Neural cell (in vitro differentiated cells): ENCODE results near the gene FRMD4A. TPM values are rescaled to one million over a fixed set of nuclear protein-coding genes. Genes with fewer than 3 reads are reported as not detected.

Experiments
- H2AFZ ChIP-seq: fragments of 200-600, 300-800 bp; sonication (generic), shearing (Covaris generic); 2 replicates; pipeline ENCODE4 v1.6.0; 2014; ENCODE audit warnings: low read depth, mild to moderate bottlenecking, antibody characterized with exemption, low read length, moderate library complexity
- H3F3A ChIP-seq: fragments of 200-600 bp; shearing (Covaris generic); 2 replicates; pipeline ENCODE4 v1.6.1; 2016; ENCODE audit warnings: mild to moderate bottlenecking, moderate library complexity, mixed read lengths, antibody characterized with exemption, low read length; ENCODE audit not compliant: insufficient read depth, poor library complexity, severe bottlenecking
- H3K27ac ChIP-seq: fragments of 200-600, 300-800 bp; sonication (generic), shearing (Covaris generic); 2 replicates; pipeline ENCODE4 v1.5.1; 2014; ENCODE audit warnings: mild to moderate bottlenecking, low read length, moderate library complexity
- H3K27me3 ChIP-seq: fragments of 300-800, 200-600 bp; sonication (generic), shearing (Covaris generic); 2 replicates; pipeline ENCODE4 v1.6.0; 2014; ENCODE audit warnings: mild to moderate bottlenecking, low read depth, low read length, moderate library complexity; ENCODE audit not compliant: insufficient read depth
- H3K36me3 ChIP-seq: fragments of 300-800, 200-600 bp; sonication (generic), shearing (Covaris generic); 2 replicates; pipeline ENCODE4 v1.5.1; 2014; ENCODE audit warnings: mild to moderate bottlenecking, antibody characterized with exemption, low read length, moderate library complexity; ENCODE audit not compliant: insufficient read depth
- H3K4me2 ChIP-seq: fragments of 300-800, 200-600 bp; sonication (generic), shearing (Covaris generic); 2 replicates; pipeline ENCODE4 v1.6.0; 2014; ENCODE audit warnings: mild to moderate bottlenecking, low read length
- H3K4me3 ChIP-seq: fragments of 300-800, 200-600 bp; sonication (generic), shearing (Covaris generic); 2 replicates; pipeline ENCODE4 v1.5.1; 2014; ENCODE audit warnings: mild to moderate bottlenecking, low read length, moderate library complexity
- H3K79me2 ChIP-seq: fragments of 200-600 bp; shearing (Covaris generic); replicated peaks from 2 replicates; pipeline ENCODE4 v1.6.0; 2014; ENCODE audit warnings: mild to moderate bottlenecking, low read length, moderate library complexity; ENCODE audit not compliant: insufficient read depth
- H3K9ac ChIP-seq: fragments of 300-800, 200-600 bp; sonication (generic), shearing (Covaris generic); 2 replicates; pipeline ENCODE4 v1.6.1; 2016; ENCODE audit warnings: mild to moderate bottlenecking, low read length, mixed read lengths
- H3K9me2 ChIP-seq: fragments of 200-600 bp; shearing (Covaris generic); 2 replicates; pipeline ENCODE4 v1.6.1; 2016; ENCODE audit warnings: mild to moderate bottlenecking, low read length, mixed read lengths; ENCODE audit not compliant: insufficient read depth
- H3K9me3 ChIP-seq: fragments of 200-600, 300-800 bp; sonication (generic), shearing (Covaris generic); 2 replicates; pipeline ENCODE4 v1.6.1; 2016; ENCODE audit warnings: mild to moderate bottlenecking, mixed run types, low read length, moderate library complexity, mixed read lengths
- H4K20me1 ChIP-seq: fragments of 200-600 bp; shearing (Covaris generic); 2 replicates; pipeline ENCODE4 v1.6.1; 2016; ENCODE audit warnings: mild to moderate bottlenecking, mixed run types; ENCODE audit not compliant: insufficient read depth
- CTCF ChIP-seq: fragments of 450-650 bp; IDR thresholded peaks from 2 replicates; pipeline ENCODE4 v1.5.1; 2014; ENCODE audit warnings: antibody characterized with exemption, mild to moderate bottlenecking, moderate library complexity; ENCODE audit not compliant: poor library complexity, severe bottlenecking
- EP300 ChIP-seq: fragments of 450-650 bp; conservative IDR thresholded peaks from 2 replicates; pipeline ENCODE4 v1.6.1; 2014; ENCODE audit warnings: antibody characterized with exemption, mild to moderate bottlenecking, moderate library complexity; ENCODE audit not compliant: poor library complexity, severe bottlenecking
- EZH2 ChIP-seq: fragments of 200-600, 300-800 bp; shearing (Covaris generic), sonication (generic); IDR thresholded peaks from 2 replicates; pipeline ENCODE4 v1.6.1; 2014; ENCODE audit warnings: antibody characterized with exemption, low read length, borderline replicate concordance, mild to moderate bottlenecking; ENCODE audit not compliant: insufficient read depth, poor library complexity, severe bottlenecking
- MXI1 ChIP-seq: fragments of 450-650 bp; conservative IDR thresholded peaks from 2 replicates; pipeline ENCODE4 v1.6.1; 2014; ENCODE audit warnings: antibody characterized with exemption, mild to moderate bottlenecking; ENCODE audit not compliant: poor library complexity, severe bottlenecking
- POLR2AphosphoS5 ChIP-seq: IDR thresholded peaks from 2 replicates; pipeline ENCODE4 v1.6.1; 2012
- RAD21 ChIP-seq: fragments of 450-650 bp; conservative IDR thresholded peaks from 2 replicates; pipeline ENCODE4 v1.6.1; 2014; ENCODE audit warnings: antibody characterized with exemption, mild to moderate bottlenecking, moderate library complexity
- REST ChIP-seq: IDR thresholded peaks from 2 replicates; pipeline ENCODE4 v1.6.1; 2012; ENCODE audit warnings: borderline replicate concordance
- TAF1 ChIP-seq: IDR thresholded peaks from 2 replicates; pipeline ENCODE4 v1.6.1; 2012; ENCODE audit warnings: low read depth
- polyA plus RNA-seq: library from polyadenylated mRNA; depleted of rRNA; stranded (reverse); fragments of >200 nt; gene quantifications from 2 replicates; pipeline ENCODE4 v1.2.3, GENCODE V29; 2014

The FRMD4A gene
- polyA plus RNA-seq, 1 donor from 2014 or later: 36.5 TPM

GRCh38 chr10:13712476-13712836 lies 618.3 kb downstream of the FRMD4A start:
- no peaks in the 10 kb centered on the region for H4K20me1 ChIP-seq
- no peaks in the 10 kb centered on the region for H3K79me2 ChIP-seq
- no peak overlapping the region for H3K4me3 ChIP-seq
- no peaks in the 10 kb centered on the region for H3K9me3 ChIP-seq
- no peak overlapping the region for H3K9ac ChIP-seq
- TF ChIP-seq EZH2 (no peak), TAF1 (no peak), RAD21 (no peak), POLR2AphosphoS5 (no peak), MXI1 (no peak), REST (no peak), CTCF (no peak)
- no peak overlapping the region for H3K4me2 ChIP-seq
- H3F3A ChIP-seq: no peaks in the 10 kb centered on the region
- no peaks in the 10 kb centered on the region for H3K36me3 ChIP-seq
- H2AFZ ChIP-seq: no peak overlapping the region
- no peak overlapping the region for H3K27ac ChIP-seq
- no peaks in the 10 kb centered on the region for H3K9me2 ChIP-seq
- H3K27me3 ChIP-seq: no peaks in the 10 kb centered on the region

- H3K9ac ChIP-seq: no peak overlapping the region
- H4K20me1 ChIP-seq: no peaks in the 10 kb centered on the region
- no peak overlapping the region for H2AFZ ChIP-seq
- H3F3A ChIP-seq: no peaks in the 10 kb centered on the region
- H3K27ac ChIP-seq: no peak overlapping the region
- TF ChIP-seq EP300: no peak
- no peak for TF ChIP-seq CTCF
- no peaks in the 10 kb centered on the region for H3K36me3 ChIP-seq
- no peak overlapping the region for H3K4me3 ChIP-seq
- no peak overlapping the region for H3K4me2 ChIP-seq
- no peaks in the 10 kb centered on the region for H3K79me2 ChIP-seq
- no peaks in the 10 kb centered on the region for H3K27me3 ChIP-seq
- H3K9me3 ChIP-seq: no peaks in the 10 kb centered on the region
- no peaks in the 10 kb centered on the region for H3K9me2 ChIP-seq
These were observed 619.4 kb downstream of the FRMD4A start for GRCh38 chr10:13711291-13711690.
